ENCODE results near the gene SCNN1G. TPM values are rescaled to one million over a fixed set of nuclear protein-coding genes. Genes with fewer than 3 reads are reported as not detected.

Gene SCNN1G
- total and polyA plus RNA-seq, 2 of the 13 experiments (the other 11 are each of a cell fraction or from before 2014, with no cell fraction given), result not detected

DNA sequence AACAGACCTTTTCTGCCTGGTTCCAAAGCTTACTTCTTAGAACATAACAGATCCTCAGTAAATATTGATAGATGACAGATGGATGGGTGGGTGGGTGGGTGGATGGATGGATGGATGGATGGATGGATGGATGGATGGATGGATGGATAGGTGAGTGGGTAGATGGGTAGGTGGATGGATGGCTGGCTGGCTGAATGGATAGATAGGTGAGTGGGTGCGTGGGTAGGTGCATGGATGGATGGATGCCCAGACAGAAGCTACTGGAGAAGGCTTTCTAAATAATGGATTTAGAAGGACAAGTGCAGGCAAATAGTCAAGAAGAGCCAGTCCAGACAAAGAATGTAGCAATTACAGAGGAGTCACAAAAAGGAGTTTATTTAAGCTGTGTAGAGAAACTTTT lies 19.6 kb downstream of the SCNN1G start (continued):
- TF ChIP-seq, protein P1, sequence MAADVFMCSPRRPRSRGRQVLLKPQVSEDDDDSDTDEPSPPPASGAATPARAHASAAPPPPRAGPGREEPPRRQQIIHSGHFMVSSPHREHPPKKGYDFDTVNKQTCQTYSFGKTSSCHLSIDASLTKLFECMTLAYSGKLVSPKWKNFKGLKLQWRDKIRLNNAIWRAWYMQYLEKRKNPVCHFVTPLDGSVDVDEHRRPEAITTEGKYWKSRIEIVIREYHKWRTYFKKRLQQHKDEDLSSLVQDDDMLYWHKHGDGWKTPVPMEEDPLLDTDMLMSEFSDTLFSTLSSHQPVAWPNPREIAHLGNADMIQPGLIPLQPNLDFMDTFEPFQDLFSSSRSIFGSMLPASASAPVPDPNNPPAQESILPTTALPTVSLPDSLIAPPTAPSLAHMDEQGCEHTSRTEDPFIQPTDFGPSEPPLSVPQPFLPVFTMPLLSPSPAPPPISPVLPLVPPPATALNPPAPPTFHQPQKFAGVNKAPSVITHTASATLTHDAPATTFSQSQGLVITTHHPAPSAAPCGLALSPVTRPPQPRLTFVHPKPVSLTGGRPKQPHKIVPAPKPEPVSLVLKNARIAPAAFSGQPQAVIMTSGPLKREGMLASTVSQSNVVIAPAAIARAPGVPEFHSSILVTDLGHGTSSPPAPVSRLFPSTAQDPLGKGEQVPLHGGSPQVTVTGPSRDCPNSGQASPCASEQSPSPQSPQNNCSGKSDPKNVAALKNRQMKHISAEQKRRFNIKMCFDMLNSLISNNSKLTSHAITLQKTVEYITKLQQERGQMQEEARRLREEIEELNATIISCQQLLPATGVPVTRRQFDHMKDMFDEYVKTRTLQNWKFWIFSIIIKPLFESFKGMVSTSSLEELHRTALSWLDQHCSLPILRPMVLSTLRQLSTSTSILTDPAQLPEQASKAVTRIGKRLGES (CRISPR knock-in tag; IDR thresholded peaks at IDR 0.05; ENCODE audit: borderline replicate concordance), result no peak
- TF ChIP-seq, protein P2, sequence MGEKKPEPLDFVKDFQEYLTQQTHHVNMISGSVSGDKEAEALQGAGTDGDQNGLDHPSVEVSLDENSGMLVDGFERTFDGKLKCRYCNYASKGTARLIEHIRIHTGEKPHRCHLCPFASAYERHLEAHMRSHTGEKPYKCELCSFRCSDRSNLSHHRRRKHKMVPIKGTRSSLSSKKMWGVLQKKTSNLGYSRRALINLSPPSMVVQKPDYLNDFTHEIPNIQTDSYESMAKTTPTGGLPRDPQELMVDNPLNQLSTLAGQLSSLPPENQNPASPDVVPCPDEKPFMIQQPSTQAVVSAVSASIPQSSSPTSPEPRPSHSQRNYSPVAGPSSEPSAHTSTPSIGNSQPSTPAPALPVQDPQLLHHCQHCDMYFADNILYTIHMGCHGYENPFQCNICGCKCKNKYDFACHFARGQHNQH (CRISPR knock-in tag; IDR thresholded peaks at IDR 0.05), result no peak
- TF ChIP-seq PHB2 (IDR thresholded peaks at IDR 0.05; ENCODE audit: partially characterized antibody) (no peak), SOX13 (IDR thresholded peaks at IDR 0.05) (no peak), SOX13 (CRISPR knock-in tag; conservative IDR thresholded peaks at IDR 0.05 in 1 of 2, IDR thresholded peaks at IDR 0.05 in 1 of 2) (no peak), ZNF24 (IDR thresholded peaks at IDR 0.05) (no peak)
- TF ChIP-seq, protein P3, sequence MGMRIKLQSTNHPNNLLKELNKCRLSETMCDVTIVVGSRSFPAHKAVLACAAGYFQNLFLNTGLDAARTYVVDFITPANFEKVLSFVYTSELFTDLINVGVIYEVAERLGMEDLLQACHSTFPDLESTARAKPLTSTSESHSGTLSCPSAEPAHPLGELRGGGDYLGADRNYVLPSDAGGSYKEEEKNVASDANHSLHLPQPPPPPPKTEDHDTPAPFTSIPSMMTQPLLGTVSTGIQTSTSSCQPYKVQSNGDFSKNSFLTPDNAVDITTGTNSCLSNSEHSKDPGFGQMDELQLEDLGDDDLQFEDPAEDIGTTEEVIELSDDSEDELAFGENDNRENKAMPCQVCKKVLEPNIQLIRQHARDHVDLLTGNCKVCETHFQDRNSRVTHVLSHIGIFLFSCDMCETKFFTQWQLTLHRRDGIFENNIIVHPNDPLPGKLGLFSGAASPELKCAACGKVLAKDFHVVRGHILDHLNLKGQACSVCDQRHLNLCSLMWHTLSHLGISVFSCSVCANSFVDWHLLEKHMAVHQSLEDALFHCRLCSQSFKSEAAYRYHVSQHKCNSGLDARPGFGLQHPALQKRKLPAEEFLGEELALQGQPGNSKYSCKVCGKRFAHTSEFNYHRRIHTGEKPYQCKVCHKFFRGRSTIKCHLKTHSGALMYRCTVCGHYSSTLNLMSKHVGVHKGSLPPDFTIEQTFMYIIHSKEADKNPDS (CRISPR knock-in tag; IDR thresholded peaks at IDR 0.05), result no peak

Data from HepG2 (cell line).